ENCODE data around the gene HIGD1A.

The HIGD1A gene

GRCh38 chr3:42741796-42742195 lies 62.5 kb downstream of the HIGD1A start:
- no peak for DNase-seq (ENCODE audit: low read depth)
- no peak for TF ChIP-seq CTCF (IDR thresholded peaks at IDR 0.05; ENCODE audit: control insufficient read depth, extremely low read depth, insufficient read depth)
- H3K4me3 ChIP-seq (ENCODE audit: low read depth, low read length), result no peak overlapping the region

DNA sequence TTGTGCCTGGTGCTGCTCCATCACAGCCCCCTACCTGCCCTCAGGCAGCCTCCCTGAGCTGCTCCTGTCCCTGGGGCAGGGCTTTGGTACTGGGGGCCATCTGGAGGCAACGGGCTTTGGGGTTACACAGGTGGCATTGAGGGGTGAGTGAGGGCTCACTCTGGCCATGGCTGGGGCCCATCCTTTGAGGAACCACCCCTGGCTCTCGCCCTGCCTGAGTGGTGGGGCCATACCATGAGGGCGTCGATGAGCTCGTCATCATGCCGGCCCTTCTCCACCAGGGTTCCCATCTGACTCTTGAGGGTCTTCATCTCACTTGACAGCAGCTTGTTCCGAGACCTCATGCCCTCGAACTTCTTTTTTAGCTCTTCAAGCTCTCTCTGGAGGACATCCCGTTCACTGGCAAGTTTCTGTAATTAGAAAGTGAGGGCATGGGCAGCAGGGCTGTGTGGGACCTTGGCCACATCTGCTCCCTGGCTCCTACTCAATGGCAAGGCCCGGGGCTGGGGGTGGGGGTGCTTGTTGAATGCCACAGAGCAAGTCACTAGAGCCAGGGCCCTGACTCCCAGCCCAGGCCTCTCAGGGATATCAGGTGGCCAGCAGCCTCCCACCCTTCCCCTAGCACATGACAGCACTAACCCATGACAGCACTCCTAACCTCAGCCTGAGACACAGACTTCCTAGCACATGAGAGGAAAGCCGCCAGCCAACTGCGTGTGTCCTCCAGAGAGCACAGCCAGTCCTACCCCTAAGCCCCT lies 64.7 kb downstream of the HIGD1A start:
- DNase-seq (ENCODE audit: low read depth), result no peak
- no peak for TF ChIP-seq CTCF (IDR thresholded peaks at IDR 0.05; ENCODE audit: control insufficient read depth, extremely low read depth, insufficient read depth)
- H3K4me3 ChIP-seq (ENCODE audit: low read depth, low read length), result no peak overlapping the region

DNA sequence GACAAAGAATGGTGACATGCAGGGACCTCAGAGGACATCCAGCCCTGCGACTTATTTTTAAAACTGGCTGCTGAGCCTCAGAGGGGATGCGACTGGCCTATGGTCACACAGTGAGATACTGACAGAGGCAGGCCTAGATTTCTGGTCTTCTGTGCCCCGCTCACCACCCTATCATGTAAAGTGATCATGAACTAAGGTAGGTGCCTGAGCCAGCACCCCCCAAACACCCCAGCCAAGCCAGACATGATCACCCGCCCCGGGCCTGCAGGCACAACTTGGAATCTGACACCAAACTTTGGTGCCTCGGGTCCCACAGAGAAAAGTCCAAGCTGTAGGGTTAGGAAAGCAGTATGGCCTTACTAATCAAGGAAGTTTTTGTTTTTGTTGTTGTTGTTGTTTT lies 67.8 kb downstream of the HIGD1A start:
- TF ChIP-seq CTCF (IDR thresholded peaks at IDR 0.05; ENCODE audit: control insufficient read depth, extremely low read depth, insufficient read depth), result no peak
- DNase-seq (ENCODE audit: low read depth), result no peak
- no peak overlapping the region for H3K4me3 ChIP-seq (ENCODE audit: low read depth, low read length)

DNA sequence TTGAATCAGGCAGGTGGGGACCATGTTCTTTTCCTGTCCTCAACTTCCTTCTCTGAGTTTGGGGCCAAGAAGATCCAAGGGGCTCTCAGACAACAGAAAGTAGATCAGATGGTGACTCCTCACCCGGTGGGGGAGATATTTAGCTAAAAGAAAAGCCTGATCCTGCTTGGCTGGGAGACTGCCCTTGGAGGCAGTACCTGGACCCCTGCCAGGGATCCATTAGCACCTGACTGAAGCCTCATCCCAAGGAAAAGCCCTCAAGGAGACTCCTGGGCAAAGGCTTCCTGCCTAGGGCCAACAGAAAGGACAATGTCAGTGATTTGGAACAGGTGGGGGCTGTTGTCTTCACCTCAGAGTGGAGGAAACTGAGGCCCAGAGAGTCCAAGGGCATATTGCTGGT lies 68.2 kb downstream of the HIGD1A start:
- TF ChIP-seq CTCF (IDR thresholded peaks at IDR 0.05; ENCODE audit: control insufficient read depth, extremely low read depth, insufficient read depth), result no peak
- H3K4me3 ChIP-seq (ENCODE audit: low read depth, low read length), result no peak overlapping the region
- DNase-seq (ENCODE audit: low read depth), result no peak

DNA sequence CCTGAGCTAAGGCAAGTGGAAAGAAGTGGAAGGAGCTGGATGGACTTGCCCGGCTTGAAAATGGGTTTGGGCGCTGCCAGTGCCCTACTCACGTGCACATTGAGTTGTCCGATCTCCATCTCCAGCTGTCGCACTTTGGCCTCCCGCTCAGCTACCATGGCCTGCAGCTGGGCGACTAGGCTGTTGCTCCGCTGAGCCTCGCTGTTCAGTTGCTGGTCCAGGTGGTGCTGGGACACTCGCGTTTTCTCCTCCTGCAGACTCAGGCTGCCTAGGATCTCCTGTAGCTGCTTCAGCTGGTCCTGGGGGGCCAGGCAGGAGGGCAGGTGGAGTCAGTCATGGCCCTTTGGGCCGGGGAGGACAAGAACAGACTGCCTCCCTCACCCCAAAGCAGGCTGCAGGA lies 68.7 kb downstream of the HIGD1A start:
- no peak overlapping the region for H3K4me3 ChIP-seq (ENCODE audit: low read depth, low read length)
- no peak for TF ChIP-seq CTCF (IDR thresholded peaks at IDR 0.05; ENCODE audit: control insufficient read depth, extremely low read depth, insufficient read depth)
- no peak for DNase-seq (ENCODE audit: low read depth)

GRCh38 chr3:42735019-42735418 lies 69.3 kb downstream of the HIGD1A start:
- DNase-seq (ENCODE audit: low read depth), result no peak
- TF ChIP-seq CTCF (IDR thresholded peaks at IDR 0.05; ENCODE audit: control insufficient read depth, extremely low read depth, insufficient read depth), result no peak
- H3K4me3 ChIP-seq (ENCODE audit: low read depth, low read length), result no peak overlapping the region

GRCh38 chr3:42734263-42734860 lies 69.9 kb downstream of the HIGD1A start:
- no peak for TF ChIP-seq CTCF (IDR thresholded peaks at IDR 0.05; ENCODE audit: control insufficient read depth, extremely low read depth, insufficient read depth)
- H3K4me3 ChIP-seq (ENCODE audit: low read depth, low read length), result no peak overlapping the region
- no peak for DNase-seq (ENCODE audit: low read depth)
